Posterior vena cava (tissue), 2 donors: ENCODE results near the gene PLPP4. TPM values are rescaled to one million over a fixed set of nuclear protein-coding genes. Genes with fewer than 3 reads are reported as not detected.

Experiments
- DNase-seq: peaks from one replicate; pipeline ENCODE4 v3.0.0-alpha.2; 2020; ENCODE audit warnings: low spot score
- intact Hi-C, 2 donors: fragments of 100-400 bp; cut with DNase I; formaldehyde crosslinking; loops; one replicate each; pipeline versions ENCODE4 v1.14.1 to v1.14.2; 2022 to 2023
- total RNA-seq, 2 donors: library from RNA; stranded (reverse); fragmentation: NEBNext Ultra II Directional; extraction: Animal tissue kit (Norgen Biotek cat#: 25700); gene quantifications; one replicate each; pipeline ENCODE4 v1.2.1, GENCODE V29; 2021
- donor health status: DM: yes; HTN: yes; CAD: no.
- donor health status: DM: yes; HTN: yes; CAD: no.

Gene PLPP4
- total RNA-seq, 2 donors from 2014 or later: not detected

GRCh38 chr10:120455004-120455403 is 2.0 kb upstream of the PLPP4 start:
- intact Hi-C loops: no loop called here
- no peak for DNase-seq

GRCh38 chr10:120455606-120456005 is 1.4 kb upstream of the PLPP4 start:
- intact Hi-C loops: no loop called here
- DNase-seq: no peak

- no peak for DNase-seq
- intact Hi-C loops: no loop called here
These were observed 843 bp upstream of the PLPP4 start for GRCh38 chr10:120456143-120456625.

DNA sequence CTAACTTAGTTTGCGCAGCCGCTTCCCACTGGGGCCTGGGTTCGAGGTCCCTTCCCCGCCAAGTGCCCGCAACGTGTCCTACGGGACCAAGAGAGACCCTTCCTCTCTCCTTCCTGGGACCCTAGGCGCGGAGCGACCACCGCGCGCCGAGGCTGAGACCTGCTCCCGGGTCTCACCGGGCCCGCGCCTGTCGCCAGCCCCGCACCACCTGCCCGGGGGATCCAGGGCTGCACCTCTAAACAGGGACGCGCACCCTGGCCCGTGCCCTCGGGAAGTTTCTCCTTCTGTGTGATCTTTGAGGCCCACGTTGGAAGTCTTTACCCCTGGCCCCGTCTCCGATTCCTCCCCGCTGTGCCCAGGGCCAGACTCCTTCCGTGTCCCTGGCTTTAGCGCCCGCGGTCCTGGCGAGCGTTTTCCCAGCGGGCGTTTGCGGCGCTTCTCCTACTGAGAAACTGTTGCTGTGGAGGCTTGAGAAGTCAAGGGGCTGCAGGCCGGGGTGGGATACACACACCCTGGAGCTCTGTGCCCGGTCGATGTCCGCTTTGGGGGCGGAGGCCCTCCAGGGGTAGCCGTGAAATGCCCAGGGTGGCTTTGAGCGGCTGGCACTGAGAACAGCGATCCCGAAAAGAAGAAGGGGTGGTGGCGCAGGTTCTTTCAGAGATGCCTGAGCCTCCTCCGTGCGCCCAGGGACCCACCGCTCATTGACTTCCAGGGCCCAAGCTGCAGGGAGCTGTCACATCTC is 575 bp downstream of the PLPP4 start:
- DNase-seq: no peak
- intact Hi-C loops: no loop called here

DNA sequence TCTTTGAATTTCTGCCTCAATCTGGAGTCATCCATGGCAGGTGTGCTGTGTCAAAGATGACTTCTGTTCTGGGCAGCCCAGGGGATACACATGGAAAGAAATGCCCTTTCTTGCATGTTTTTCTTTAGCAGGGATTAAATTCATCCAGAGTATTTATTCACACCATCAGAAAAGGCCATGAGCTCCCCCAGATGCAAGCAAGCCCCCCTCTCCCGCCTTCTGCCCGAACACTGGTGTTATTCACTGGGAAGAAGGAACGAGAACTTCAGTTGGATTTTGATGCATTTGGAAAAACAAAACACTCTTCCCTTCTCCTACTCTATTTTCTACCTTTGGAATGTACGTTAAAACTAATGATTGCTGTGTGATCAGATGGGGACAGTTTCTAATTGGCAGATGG is 1.4 kb downstream of the PLPP4 start:
- DNase-seq: no peak
- intact Hi-C loops: no loop called here

DNA sequence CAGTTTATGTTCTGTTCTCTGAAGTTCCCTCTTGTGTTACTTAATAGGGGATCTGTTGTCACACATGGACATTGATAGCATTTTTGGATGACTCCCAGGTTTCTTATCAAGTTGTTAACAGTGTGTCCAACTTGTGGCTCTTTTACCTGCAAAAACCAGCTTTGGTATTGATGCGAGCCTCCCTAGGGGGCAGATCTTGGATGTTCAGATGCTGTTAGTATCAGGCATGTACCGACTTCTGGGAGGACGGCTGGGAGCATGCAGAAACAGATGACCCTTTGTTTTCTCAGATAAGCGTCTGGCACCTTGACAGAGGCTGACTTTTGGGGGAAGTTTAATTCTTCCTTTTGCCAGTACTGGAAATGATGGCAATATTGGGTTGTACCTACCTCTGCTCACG is 2.2 kb downstream of the PLPP4 start:
- intact Hi-C loops: no loop called here
- DNase-seq: no peak

GRCh38 chr10:120460186-120460585 is 3.2 kb downstream of the PLPP4 start:
- intact Hi-C loops: no loop called here
- no peak for DNase-seq

GRCh38 chr10:120460776-120461175 is 3.7 kb downstream of the PLPP4 start:
- intact Hi-C loops: no loop called here
- DNase-seq: no peak

DNA sequence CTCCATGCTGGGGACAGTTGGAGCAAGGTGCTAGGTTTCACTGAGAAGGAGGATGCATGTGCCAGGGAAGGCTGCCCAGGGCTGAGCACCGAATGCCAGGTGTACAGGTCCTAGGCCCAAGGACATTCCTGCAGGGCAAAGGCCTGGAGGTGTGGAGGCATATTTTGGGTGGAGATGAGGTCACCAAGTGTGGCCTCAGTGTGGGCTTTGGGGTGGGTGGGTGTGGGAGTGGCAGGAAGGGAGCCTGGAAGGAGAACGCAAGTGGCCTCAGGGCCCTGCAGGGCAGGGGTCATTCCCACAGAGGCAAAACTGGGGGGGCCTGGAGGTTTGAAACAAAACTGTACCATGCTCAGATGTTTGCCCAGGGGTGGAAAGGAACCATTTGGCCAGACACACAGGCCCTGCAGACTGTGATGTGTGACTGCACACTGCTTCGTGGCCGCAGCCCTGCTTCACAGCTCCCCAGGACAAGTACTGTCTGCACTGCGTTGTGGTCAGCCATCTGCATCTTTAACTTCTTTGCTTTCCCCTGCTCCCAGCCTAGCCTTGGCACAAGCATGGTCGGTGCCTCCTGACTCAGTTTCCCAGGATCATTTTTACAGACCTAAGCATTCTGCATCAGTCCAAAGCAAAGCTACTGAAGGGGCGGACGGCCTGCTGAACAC is 5.1 kb downstream of the PLPP4 start:
- no peak for DNase-seq
- intact Hi-C loops: no loop called here

GRCh38 chr10:120465138-120465537 is 8.1 kb downstream of the PLPP4 start:
- DNase-seq: no peak
- intact Hi-C loops: no loop called here

GRCh38 chr10:120466006-120466405 is 9.0 kb downstream of the PLPP4 start:
- intact Hi-C loops: no loop called here
- no peak for DNase-seq

DNA sequence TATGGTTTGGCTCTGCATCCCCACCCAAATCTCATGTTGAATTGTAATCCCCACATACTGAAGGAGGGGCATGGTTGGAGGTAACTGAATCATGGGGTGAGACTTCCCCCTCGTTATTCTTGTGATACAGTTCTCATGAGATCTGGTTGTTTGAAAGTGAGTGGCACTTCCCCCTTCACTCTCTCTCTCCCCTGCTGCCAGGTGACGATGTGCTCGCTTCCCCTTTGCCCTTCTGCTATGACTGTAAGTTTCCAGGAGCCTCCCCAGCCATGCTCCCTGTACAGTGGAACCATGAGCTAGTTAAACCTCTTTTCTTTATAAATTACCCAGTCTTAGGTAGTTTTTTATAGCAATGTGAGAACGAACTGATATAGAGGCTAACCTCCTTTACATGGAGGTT is 16.6 kb downstream of the PLPP4 start:
- no peak for DNase-seq
- intact Hi-C loops: no loop called here

GRCh38 chr10:120474956-120475355 is 17.9 kb downstream of the PLPP4 start:
- intact Hi-C loops: no loop called here
- DNase-seq: no peak

GRCh38 chr10:120475844-120476791 is 19.1 kb downstream of the PLPP4 start:
- DNase-seq: no peak
- intact Hi-C loops: no loop called here

DNA sequence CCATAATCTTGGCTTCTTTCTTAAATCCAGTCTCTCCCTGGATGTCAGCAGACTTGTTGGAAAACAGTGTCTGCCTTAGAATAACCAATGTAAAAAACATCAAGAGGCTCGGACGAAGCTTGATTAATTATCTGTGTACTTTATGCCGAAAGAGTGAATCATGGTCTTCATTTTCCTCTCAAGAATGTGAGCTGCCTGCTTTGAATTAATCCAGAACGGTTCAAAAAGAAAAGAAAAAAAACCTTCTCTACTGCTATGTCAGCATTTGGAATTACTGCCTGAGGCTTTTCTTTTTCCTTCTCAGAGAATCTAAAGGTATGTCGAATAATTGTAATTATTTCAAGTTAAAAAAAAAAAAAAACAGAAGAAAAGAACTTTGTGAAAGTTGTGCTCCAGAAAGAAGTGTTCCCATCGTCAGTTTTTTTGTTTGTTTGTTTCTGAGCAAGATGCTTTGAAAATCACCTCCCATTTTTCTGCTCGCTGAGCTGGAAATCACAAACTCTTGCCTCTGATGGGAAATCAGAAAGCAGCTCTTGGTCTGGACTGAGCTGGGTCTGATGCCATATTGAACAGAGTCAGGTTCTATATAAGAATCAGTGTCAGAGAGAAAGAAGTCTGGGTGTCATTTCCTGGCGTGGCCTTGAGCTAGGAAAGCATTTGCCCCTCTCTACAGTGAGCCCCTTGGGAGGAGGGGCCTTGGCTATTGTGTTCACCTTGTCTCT is 20.2 kb downstream of the PLPP4 start:
- no peak for DNase-seq
- intact Hi-C loops: no loop called here

GRCh38 chr10:120477743-120478141 is 20.7 kb downstream of the PLPP4 start:
- no peak for DNase-seq
- intact Hi-C loops: no loop called here

GRCh38 chr10:120478386-120478785 is 21.4 kb downstream of the PLPP4 start:
- no peak for DNase-seq
- intact Hi-C loops: no loop called here

DNA sequence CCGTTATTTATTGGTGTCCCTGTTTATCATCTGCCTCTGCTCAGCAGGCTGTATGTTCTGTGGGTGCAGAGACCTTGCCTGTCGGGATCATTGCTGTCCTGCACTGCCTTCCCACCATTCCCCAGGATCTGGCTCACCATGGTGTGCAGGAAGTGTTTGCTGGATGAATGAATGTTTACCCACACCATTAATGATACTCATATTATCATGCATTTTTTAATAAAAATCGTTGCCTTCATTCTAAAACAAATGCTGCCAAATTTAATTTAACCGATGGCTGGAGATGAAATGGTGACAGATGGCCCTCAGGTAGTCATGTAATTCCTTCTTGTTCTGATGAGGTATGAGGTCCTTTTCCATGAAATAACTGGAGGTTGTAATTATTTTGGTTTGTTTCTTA is 22.5 kb downstream of the PLPP4 start:
- no peak for DNase-seq
- intact Hi-C loops: no loop called here

- intact Hi-C loops: no loop called here
- no peak for DNase-seq
These were observed 23.1 kb downstream of the PLPP4 start for GRCh38 chr10:120480065-120480600.
